HG02571 (cell line): ENCODE data around the gene PDZK1.
"Not testable (repeated sequence)": the region's sequence is repeated elsewhere in the genome, so short reads cannot be mapped to it uniquely, and the experiment has no call there.

Experiments used
- ATAC-seq: cut with Tn5 transposase; IDR thresholded peaks from one replicate; pipeline ENCODE4 v1.9.1; 2021; ENCODE audit warnings: mild to moderate bottlenecking, moderate library complexity; ENCODE audit not compliant: unreplicated experiment

PDZK1 gene

GRCh38 chr1:145707183-145707867 lies at the start of gene PDZK1:
PDZK1 (minus strand) TSS chr1:145707368; CDS start chr1:145688021, 19,347 bp downstream.
- no peak for ATAC-seq

GRCh38 chr1:145751491-145752037 lies 44.4 kb upstream of the PDZK1 start:
- no peak for ATAC-seq

GRCh38 chr1:145750426-145750825 lies 43.3 kb upstream of the PDZK1 start:
- ATAC-seq = no peak

- ATAC-seq = no peak
These were observed 40.5 kb upstream of the PDZK1 start for GRCh38 chr1:145747398-145748247.

GRCh38 chr1:145740269-145740668 lies 33.1 kb upstream of the PDZK1 start:
- no peak for ATAC-seq

GRCh38 chr1:145736191-145736590 lies 29.0 kb upstream of the PDZK1 start:
- ATAC-seq = no peak

- ATAC-seq = no peak
These were observed 23.7 kb upstream of the PDZK1 start for GRCh38 chr1:145730900-145731299.

GRCh38 chr1:145730467-145730866 lies 23.3 kb upstream of the PDZK1 start:
- no peak for ATAC-seq

GRCh38 chr1:145729666-145730436 lies 22.7 kb upstream of the PDZK1 start:
- no peak for ATAC-seq

- ATAC-seq = no peak
These were observed 22.0 kb upstream of the PDZK1 start for GRCh38 chr1:145729196-145729595.

- ATAC-seq = not testable (repeated sequence)
These were observed 19.0 kb upstream of the PDZK1 start for GRCh38 chr1:145726193-145726592.

- no peak for ATAC-seq
These were observed 13.9 kb upstream of the PDZK1 start for GRCh38 chr1:145720878-145721671.

- no peak for ATAC-seq
These were observed 13.3 kb upstream of the PDZK1 start for GRCh38 chr1:145720556-145720877.

- ATAC-seq = no peak
These were observed 12.3 kb upstream of the PDZK1 start, which contains the start of gene CD160 for GRCh38 chr1:145719230-145720079. CD160 (plus strand) TSS chr1:145719499; CDS start chr1:145728328, 8,829 bp downstream.

- ATAC-seq = not testable (repeated sequence)
These were observed 11.3 kb upstream of the PDZK1 start for GRCh38 chr1:145718465-145718864.

- ATAC-seq = no peak
These were observed 10.7 kb upstream of the PDZK1 start for GRCh38 chr1:145717833-145718232.

GRCh38 chr1:145716641-145717345 lies 9.6 kb upstream of the PDZK1 start:
- no peak for ATAC-seq

- no peak for ATAC-seq
These were observed 7.5 kb upstream of the PDZK1 start for GRCh38 chr1:145714524-145715111.
